GM18499 (cell line): ENCODE results near the gene DUOX1.

Experiments
- ATAC-seq: cut with Tn5 transposase; IDR thresholded peaks from one replicate; pipeline ENCODE4 v1.9.1; 2021; ENCODE audit warnings: moderate number of reproducible peaks; ENCODE audit not compliant: insufficient read depth, unreplicated experiment

DUOX1 gene

GRCh38 chr15:45139770-45140169, 10.0 kb downstream of the DUOX1 start:
- no peak for ATAC-seq

- ATAC-seq = no peak
Observed at GRCh38 chr15:45140557-45141250, 10.9 kb downstream of the DUOX1 start.

GRCh38 chr15:45141386-45141785, 11.6 kb downstream of the DUOX1 start:
- no peak for ATAC-seq

GRCh38 chr15:45143056-45143455, 13.3 kb downstream of the DUOX1 start:
- ATAC-seq = no peak

- no peak for ATAC-seq
Observed at GRCh38 chr15:45143946-45144345, 14.2 kb downstream of the DUOX1 start.

- ATAC-seq = no peak
Observed at GRCh38 chr15:45144775-45145174, 15.0 kb downstream of the DUOX1 start.

- ATAC-seq = no peak
Observed at GRCh38 chr15:45146405-45146804, 16.6 kb downstream of the DUOX1 start.

- no peak for ATAC-seq
Observed at GRCh38 chr15:45147606-45148005, 17.8 kb downstream of the DUOX1 start.

- no peak for ATAC-seq
Observed at GRCh38 chr15:45148076-45149059, 18.6 kb downstream of the DUOX1 start.

- no peak for ATAC-seq
Observed at GRCh38 chr15:45149060-45149459, 19.3 kb downstream of the DUOX1 start.

- no peak for ATAC-seq
Observed at GRCh38 chr15:45150481-45150880, 20.7 kb downstream of the DUOX1 start.

- no peak for ATAC-seq
Observed at GRCh38 chr15:45150997-45151396, 21.2 kb downstream of the DUOX1 start.

- no peak for ATAC-seq
Observed at GRCh38 chr15:45151998-45152828, 22.4 kb downstream of the DUOX1 start.

GRCh38 chr15:45155739-45156138, 25.9 kb downstream of the DUOX1 start:
- ATAC-seq = no peak

GRCh38 chr15:45156744-45157455, 27.1 kb downstream of the DUOX1 start:
- no peak for ATAC-seq

GRCh38 chr15:45157974-45158373, 28.2 kb downstream of the DUOX1 start:
- ATAC-seq = no peak

GRCh38 chr15:45161666-45162065, 31.9 kb downstream of the DUOX1 start:
- ATAC-seq = no peak

- ATAC-seq = no peak
Observed at GRCh38 chr15:45162771-45163507, 33.1 kb downstream of the DUOX1 start.

GRCh38 chr15:45163508-45163856, 33.7 kb downstream of the DUOX1 start:
- ATAC-seq = no peak
